ENCODE data around the gene FILIP1L. TPM values are rescaled to one million over a fixed set of nuclear protein-coding genes. Genes with fewer than 3 reads are reported as not detected.

The FILIP1L gene
- total RNA-seq, 1 experiment from 2014 or later, result 0.07 TPM

GRCh38 chr3:100120012-100120411 is 5.7 kb upstream of the FILIP1L start:
- H3K79me1 ChIP-seq (ENCODE audit: insufficient read depth, low read depth, low read length, poor library complexity, severe bottlenecking), result no peaks in the 10 kb centered on the region
- H2AFZ ChIP-seq (ENCODE audit: low read length), result no peak overlapping the region
- no peak for DNase-seq
- H2AK5ac ChIP-seq (ENCODE audit: insufficient read length, low read length), result no peak overlapping the region
- Mint-ChIP-seq H3K27me3 (ENCODE audit: low read depth) (no peaks in the 10 kb centered on the region), H3K4me1 (peaks cover 16 to 18% of the 10 kb centered on the region in 2 experiments), H3K27ac (no peak overlapping the region), H3K36me3 (ENCODE audit: insufficient read depth in 1 of 3, low read depth in 3 of 3) (peaks cover 0 to 4% (median 0%) of the 10 kb centered on the region in 3 experiments; a peak in 1 of 7 replicates), H3K4me3 (no peak overlapping the region), H3K9me3 (peaks cover 0 to 3% of the 10 kb centered on the region in 2 experiments; a peak in 1 of 5 replicates)
- H3K27ac ChIP-seq (ENCODE audit: insufficient read length, low read depth, low read length), result no peak overlapping the region
- H3K79me2 ChIP-seq (ENCODE audit: insufficient read depth, low read length), result no peaks in the 10 kb centered on the region
- no peaks in the 10 kb centered on the region for H3K23me2 ChIP-seq (ENCODE audit: insufficient read length, low read depth, low read length, poor library complexity, severe bottlenecking)
- H3K18ac ChIP-seq (ENCODE audit: insufficient read length, low read depth, low read length), result no peak overlapping the region
- H3K14ac ChIP-seq (ENCODE audit: insufficient read depth, low read length), result no peak overlapping the region
- no peak overlapping the region for H3K56ac ChIP-seq (ENCODE audit: insufficient read length, low read depth, low read length)
- no peak for TF ChIP-seq CTCF (conservative IDR thresholded peaks at IDR 0.05)
- H3K4me1 ChIP-seq (ENCODE audit: insufficient read depth, low read length), result peaks cover 4% of the 10 kb centered on the region; the same call in 1 of the 2 replicates
- no peaks in the 10 kb centered on the region for H4K20me1 ChIP-seq (ENCODE audit: control insufficient read depth, insufficient read depth, insufficient read length)
- H4K5ac ChIP-seq (ENCODE audit: insufficient read length, low read depth, low read length), result no peak overlapping the region
- no CpG with 5 or more reads among the region's 1 CpG for WGBS (ENCODE audit: extremely low coverage, insufficient read length, low lambda C conversion rate)
- no peaks in the 10 kb centered on the region for H3K27me3 ChIP-seq (ENCODE audit: insufficient read depth, low read length)
- H2BK15ac ChIP-seq (ENCODE audit: low read depth, low read length), result no peak overlapping the region
- no peak overlapping the region for H2BK5ac ChIP-seq (ENCODE audit: insufficient read length, low read length)
- H3K23ac ChIP-seq (ENCODE audit: insufficient read length, low read depth, low read length), result no peak overlapping the region
- H4K8ac ChIP-seq (replicated peaks; ENCODE audit: insufficient read length, low read depth, low read length), result no peak overlapping the region
- no peak overlapping the region for H3K4ac ChIP-seq (ENCODE audit: low read depth, low read length)
- no peaks in the 10 kb centered on the region for H3K9me3 ChIP-seq (ENCODE audit: control insufficient read depth, low read depth, low read length)
- no peak overlapping the region for H3T11ph ChIP-seq (ENCODE audit: low read length)
- H4K91ac ChIP-seq (ENCODE audit: insufficient read length, low read depth, low read length), result no peak overlapping the region
- H2BK20ac ChIP-seq (ENCODE audit: low read depth, low read length, poor library complexity, severe bottlenecking), result no peak overlapping the region
- no peak overlapping the region for H2BK12ac ChIP-seq (ENCODE audit: insufficient read length, low read depth, low read length)
- H3K4me2 ChIP-seq (ENCODE audit: insufficient read depth, insufficient read length, low read length), result no peak overlapping the region
- H2BK120ac ChIP-seq (ENCODE audit: low read depth, low read length, poor library complexity, severe bottlenecking), result no peak overlapping the region
- H3K9ac ChIP-seq (ENCODE audit: extremely low read depth, insufficient read length, low read length), result no peak overlapping the region
